ENCODE results near the gene GREB1. TPM values are rescaled to one million over a fixed set of nuclear protein-coding genes. Genes with fewer than 3 reads are reported as not detected.

GREB1 gene
- total and polyA plus RNA-seq, 2 experiments from 2014 or later = 12.0 to 35.0 TPM

DNA sequence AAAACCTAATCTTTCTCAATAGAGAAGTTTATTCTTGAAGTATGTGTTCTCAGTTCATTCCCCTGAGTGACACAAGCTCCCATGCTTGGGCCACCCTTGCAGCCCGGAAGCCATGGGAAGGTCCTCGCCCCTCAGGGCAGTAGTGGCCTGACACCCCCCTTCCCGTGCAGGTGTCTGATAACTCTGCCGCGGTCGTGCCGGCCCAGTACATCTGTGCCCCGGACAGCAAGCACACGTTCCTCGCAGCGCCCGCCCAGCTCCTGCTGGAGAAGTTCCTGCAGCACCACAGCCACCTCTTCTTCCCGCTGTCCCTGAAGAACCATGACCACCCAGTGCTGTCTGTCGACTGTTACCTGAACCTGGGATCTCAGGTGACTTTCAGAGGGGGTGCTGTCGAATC lies 103.7 kb downstream of the GREB1 start:
- H3K27me3 Mint-ChIP-seq (ENCODE audit: insufficient read depth, low read depth, poor library complexity) = peaks cover 9% of the 10 kb centered on the region
- no peak overlapping the region for H3K4me3 ChIP-seq
- ATAC-seq (no peak), DNase-seq (ENCODE audit: low spot score) (no peak)
- H3K27me3 ChIP-seq (ENCODE audit: insufficient read depth) = no peaks in the 10 kb centered on the region
- no peaks in the 10 kb centered on the region for H3K4me1 ChIP-seq (ENCODE audit: insufficient read depth)
- no peaks in the 10 kb centered on the region for H3K9me2 ChIP-seq (ENCODE audit: insufficient read depth)
- H3K79me2 ChIP-seq (replicated peaks; ENCODE audit: insufficient read depth) = no peaks in the 10 kb centered on the region
- no peaks in the 10 kb centered on the region for H3K4me1 Mint-ChIP-seq
- H3K36me3 Mint-ChIP-seq (ENCODE audit: low read depth) = peaks cover 54% of the 10 kb centered on the region
- H3F3A ChIP-seq (replicated peaks; ENCODE audit: low read depth) = no peaks in the 10 kb centered on the region
- no peak overlapping the region for H3K27ac ChIP-seq (ENCODE audit: low read depth)
- H3K9me3 Mint-ChIP-seq = no peaks in the 10 kb centered on the region
- TF ChIP-seq ZNF331 (CRISPR knock-in tag; IDR thresholded peaks at IDR 0.05; ENCODE audit: low read depth) = no peak
- no peak for TF ChIP-seq EZH2phosphoT487 (IDR thresholded peaks at IDR 0.05; ENCODE audit: unreplicated experiment)
- no peak for TF ChIP-seq CTCF (conservative IDR thresholded peaks at IDR 0.05; ENCODE audit: low read depth in 2 of 2)
- TF ChIP-seq, protein P1, sequence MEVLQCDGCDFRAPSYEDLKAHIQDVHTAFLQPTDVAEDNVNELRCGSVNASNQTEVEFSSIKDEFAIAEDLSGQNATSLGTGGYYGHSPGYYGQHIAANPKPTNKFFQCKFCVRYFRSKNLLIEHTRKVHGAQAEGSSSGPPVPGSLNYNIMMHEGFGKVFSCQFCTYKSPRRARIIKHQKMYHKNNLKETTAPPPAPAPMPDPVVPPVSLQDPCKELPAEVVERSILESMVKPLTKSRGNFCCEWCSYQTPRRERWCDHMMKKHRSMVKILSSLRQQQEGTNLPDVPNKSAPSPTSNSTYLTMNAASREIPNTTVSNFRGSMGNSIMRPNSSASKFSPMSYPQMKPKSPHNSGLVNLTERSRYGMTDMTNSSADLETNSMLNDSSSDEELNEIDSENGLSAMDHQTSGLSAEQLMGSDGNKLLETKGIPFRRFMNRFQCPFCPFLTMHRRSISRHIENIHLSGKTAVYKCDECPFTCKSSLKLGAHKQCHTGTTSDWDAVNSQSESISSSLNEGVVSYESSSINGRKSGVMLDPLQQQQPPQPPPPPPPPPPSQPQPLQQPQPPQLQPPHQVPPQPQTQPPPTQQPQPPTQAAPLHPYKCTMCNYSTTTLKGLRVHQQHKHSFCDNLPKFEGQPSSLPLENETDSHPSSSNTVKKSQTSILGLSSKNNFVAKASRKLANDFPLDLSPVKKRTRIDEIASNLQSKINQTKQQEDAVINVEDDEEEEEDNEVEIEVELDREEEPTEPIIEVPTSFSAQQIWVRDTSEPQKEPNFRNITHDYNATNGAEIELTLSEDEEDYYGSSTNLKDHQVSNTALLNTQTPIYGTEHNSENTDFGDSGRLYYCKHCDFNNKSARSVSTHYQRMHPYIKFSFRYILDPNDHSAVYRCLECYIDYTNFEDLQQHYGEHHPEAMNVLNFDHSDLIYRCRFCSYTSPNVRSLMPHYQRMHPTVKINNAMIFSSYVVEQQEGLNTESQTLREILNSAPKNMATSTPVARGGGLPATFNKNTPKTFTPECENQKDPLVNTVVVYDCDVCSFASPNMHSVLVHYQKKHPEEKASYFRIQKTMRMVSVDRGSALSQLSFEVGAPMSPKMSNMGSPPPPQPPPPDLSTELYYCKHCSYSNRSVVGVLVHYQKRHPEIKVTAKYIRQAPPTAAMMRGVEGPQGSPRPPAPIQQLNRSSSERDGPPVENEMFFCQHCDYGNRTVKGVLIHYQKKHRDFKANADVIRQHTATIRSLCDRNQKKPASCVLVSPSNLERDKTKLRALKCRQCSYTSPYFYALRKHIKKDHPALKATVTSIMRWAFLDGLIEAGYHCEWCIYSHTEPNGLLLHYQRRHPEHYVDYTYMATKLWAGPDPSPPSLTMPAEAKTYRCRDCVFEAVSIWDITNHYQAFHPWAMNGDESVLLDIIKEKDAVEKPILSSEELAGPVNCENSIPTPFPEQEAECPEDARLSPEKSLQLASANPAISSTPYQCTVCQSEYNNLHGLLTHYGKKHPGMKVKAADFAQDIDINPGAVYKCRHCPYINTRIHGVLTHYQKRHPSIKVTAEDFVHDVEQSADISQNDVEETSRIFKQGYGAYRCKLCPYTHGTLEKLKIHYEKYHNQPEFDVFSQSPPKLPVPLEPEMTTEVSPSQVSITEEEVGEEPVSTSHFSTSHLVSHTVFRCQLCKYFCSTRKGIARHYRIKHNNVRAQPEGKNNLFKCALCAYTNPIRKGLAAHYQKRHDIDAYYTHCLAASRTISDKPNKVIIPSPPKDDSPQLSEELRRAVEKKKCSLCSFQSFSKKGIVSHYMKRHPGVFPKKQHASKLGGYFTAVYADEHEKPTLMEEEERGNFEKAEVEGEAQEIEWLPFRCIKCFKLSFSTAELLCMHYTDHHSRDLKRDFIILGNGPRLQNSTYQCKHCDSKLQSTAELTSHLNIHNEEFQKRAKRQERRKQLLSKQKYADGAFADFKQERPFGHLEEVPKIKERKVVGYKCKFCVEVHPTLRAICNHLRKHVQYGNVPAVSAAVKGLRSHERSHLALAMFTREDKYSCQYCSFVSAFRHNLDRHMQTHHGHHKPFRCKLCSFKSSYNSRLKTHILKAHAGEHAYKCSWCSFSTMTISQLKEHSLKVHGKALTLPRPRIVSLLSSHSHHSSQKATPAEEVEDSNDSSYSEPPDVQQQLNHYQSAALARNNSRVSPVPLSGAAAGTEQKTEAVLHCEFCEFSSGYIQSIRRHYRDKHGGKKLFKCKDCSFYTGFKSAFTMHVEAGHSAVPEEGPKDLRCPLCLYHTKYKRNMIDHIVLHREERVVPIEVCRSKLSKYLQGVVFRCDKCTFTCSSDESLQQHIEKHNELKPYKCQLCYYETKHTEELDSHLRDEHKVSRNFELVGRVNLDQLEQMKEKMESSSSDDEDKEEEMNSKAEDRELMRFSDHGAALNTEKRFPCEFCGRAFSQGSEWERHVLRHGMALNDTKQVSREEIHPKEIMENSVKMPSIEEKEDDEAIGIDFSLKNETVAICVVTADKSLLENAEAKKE (CRISPR knock-in tag; IDR thresholded peaks at IDR 0.05) = no peak
- TF ChIP-seq, protein P2, sequence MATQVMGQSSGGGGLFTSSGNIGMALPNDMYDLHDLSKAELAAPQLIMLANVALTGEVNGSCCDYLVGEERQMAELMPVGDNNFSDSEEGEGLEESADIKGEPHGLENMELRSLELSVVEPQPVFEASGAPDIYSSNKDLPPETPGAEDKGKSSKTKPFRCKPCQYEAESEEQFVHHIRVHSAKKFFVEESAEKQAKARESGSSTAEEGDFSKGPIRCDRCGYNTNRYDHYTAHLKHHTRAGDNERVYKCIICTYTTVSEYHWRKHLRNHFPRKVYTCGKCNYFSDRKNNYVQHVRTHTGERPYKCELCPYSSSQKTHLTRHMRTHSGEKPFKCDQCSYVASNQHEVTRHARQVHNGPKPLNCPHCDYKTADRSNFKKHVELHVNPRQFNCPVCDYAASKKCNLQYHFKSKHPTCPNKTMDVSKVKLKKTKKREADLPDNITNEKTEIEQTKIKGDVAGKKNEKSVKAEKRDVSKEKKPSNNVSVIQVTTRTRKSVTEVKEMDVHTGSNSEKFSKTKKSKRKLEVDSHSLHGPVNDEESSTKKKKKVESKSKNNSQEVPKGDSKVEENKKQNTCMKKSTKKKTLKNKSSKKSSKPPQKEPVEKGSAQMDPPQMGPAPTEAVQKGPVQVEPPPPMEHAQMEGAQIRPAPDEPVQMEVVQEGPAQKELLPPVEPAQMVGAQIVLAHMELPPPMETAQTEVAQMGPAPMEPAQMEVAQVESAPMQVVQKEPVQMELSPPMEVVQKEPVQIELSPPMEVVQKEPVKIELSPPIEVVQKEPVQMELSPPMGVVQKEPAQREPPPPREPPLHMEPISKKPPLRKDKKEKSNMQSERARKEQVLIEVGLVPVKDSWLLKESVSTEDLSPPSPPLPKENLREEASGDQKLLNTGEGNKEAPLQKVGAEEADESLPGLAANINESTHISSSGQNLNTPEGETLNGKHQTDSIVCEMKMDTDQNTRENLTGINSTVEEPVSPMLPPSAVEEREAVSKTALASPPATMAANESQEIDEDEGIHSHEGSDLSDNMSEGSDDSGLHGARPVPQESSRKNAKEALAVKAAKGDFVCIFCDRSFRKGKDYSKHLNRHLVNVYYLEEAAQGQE (IDR thresholded peaks at IDR 0.05; ENCODE audit: unreplicated experiment) = no peak
- no peak for TF ChIP-seq POLR2AphosphoS5 (IDR thresholded peaks at IDR 0.05; ENCODE audit: low read depth)
- TF ChIP-seq ZNF114 (CRISPR knock-in tag; IDR thresholded peaks at IDR 0.05) = no peak
- no peak for TF ChIP-seq JUNB (IDR thresholded peaks at IDR 0.05; ENCODE audit: unreplicated experiment)
- no peak for TF ChIP-seq ETS1 (IDR thresholded peaks at IDR 0.05)
- H3K36me3 ChIP-seq (ENCODE audit: insufficient read depth) = peaks cover 15% of the 10 kb centered on the region
- H2AFZ ChIP-seq = no peak overlapping the region
- H3K4me3 Mint-ChIP-seq = no peak overlapping the region
- no peak overlapping the region for H3K27ac Mint-ChIP-seq
- H3K4me2 ChIP-seq = no peak overlapping the region
- no peaks in the 10 kb centered on the region for H4K20me1 ChIP-seq (replicated peaks; ENCODE audit: insufficient read depth)
